SK-N-SH (cell line): ENCODE data around the gene CCDC188.

ENCODE experiments used
- CTCF ChIP-seq: fragments of 200-600 bp; sonication (generic); IDR thresholded peaks from 2 replicates; pipeline ENCODE4 v1.6.1; 2017; ENCODE audit warnings: antibody characterized with exemption, mild to moderate bottlenecking, moderate library complexity
- EP300 ChIP-seq, 2 experiments: IDR thresholded peaks; 2 replicates each; pipeline versions ENCODE4 v1.4.0 to v1.6.1; 2012; ENCODE audit warnings: borderline replicate concordance in 1 of 2, low read depth in 1 of 2, low read length in 1 of 2
- JUND ChIP-seq: IDR thresholded peaks from 2 replicates; pipeline ENCODE4 v1.4.0; 2012
- MXI1 ChIP-seq: IDR thresholded peaks from 2 replicates; pipeline ENCODE4 v1.6.1; 2012; ENCODE audit warnings: mild to moderate bottlenecking, low read depth, low read length, improper control_type of control experiment
- SIN3A ChIP-seq: IDR thresholded peaks from 2 replicates; pipeline ENCODE4 v1.6.1; 2012; ENCODE audit warnings: low read depth, mild to moderate bottlenecking, low read length, moderate library complexity, borderline replicate concordance
- TAF1 ChIP-seq: IDR thresholded peaks from 2 replicates; pipeline ENCODE4 v1.6.1; 2012; ENCODE audit warnings: low read depth, mild to moderate bottlenecking, low read length, moderate library complexity, borderline replicate concordance

- no peak for TF ChIP-seq MXI1
- no peak for TF ChIP-seq EP300 (IDR thresholded peaks at IDR 0.05; ENCODE audit: borderline replicate concordance in 1 of 2, low read depth in 1 of 2, low read length in 1 of 2)
- TF ChIP-seq CTCF, result no peak
- TF ChIP-seq JUND, result no peak
- no peak for TF ChIP-seq TAF1
- no peak for TF ChIP-seq SIN3A
Measured at GRCh38 chr22:20137113-20137512, 13.7 kb downstream of the CCDC188 start.
